K562 (cell line): ENCODE results near the gene VWC2L. TPM values are rescaled to one million over a fixed set of nuclear protein-coding genes. Genes with fewer than 3 reads are reported as not detected.

Experiments used
- ATAC-seq: fragments of 200-7000 bp; cut with Tn5 transposase; 3 replicates; pipeline ENCODE4 v1.9.1; 2020; ENCODE audit warnings: moderate library complexity
- BruUV-seq: library from RNA; stranded (reverse); fragments of 400-500 nt; replicated peaks from 2 replicates; lab custom pipeline; 2021; lab: Mats Ljungman, UMichigan
- CTCF ChIA-PET: fragments of 300-600 bp; formaldehyde crosslinking; extraction: SDS; loops from one replicate; lab custom pipeline; 2021; ENCODE audit warnings: low intra/inter-chr PET ratio; lab: Yijun Ruan, JAX
- POLR2A ChIA-PET: fragments of 300-600, 350-650 bp; sonication (Branson Sonifier 250); formaldehyde crosslinking; extraction: SDS; loops from one replicate; lab custom pipeline; 2021; ENCODE audit warnings: antibody characterized with exemption, inconsistent platforms; lab: Yijun Ruan, JAX
- DNase-seq, 4 experiments: peaks; one replicate each; pipeline versions ENCODE4 v3.0.0 to v3.0.0-alpha.2; 2011 to 2018; ENCODE audit warnings: low spot score in 3 of 4, mixed read lengths in 3 of 4; ENCODE audit errors: extremely low read depth in 1 of 4
- FAIRE-seq: peaks from 2 replicates; lab custom pipeline; 2011; peaks lifted over from hg19 to GRCh38; lab: Jason Lieb, UNC
- H2AFZ ChIP-seq: 2 replicates; pipeline ENCODE4 v1.6.0; 2011; ENCODE audit warnings: low read depth, low read length, control low read depth, inconsistent platforms
- H3K27ac ChIP-seq: fragments of 200-600 bp; 3 replicates; pipeline ENCODE4 v1.8.0; 2011; ENCODE audit warnings: low read depth, mild to moderate bottlenecking, control low read depth, inconsistent platforms, low read length, moderate library complexity, mixed read lengths; ENCODE audit errors: extremely low read depth
- H3K27me3 ChIP-seq, 2 experiments: fragments of 300-600 bp in 1 of 2; 2 replicates in 1 of 2; 3 replicates in 1 of 2; pipeline versions ENCODE4 v1.6.0 to v1.8.0; 2011; ENCODE audit warnings: inconsistent platforms in 2 of 2, low read length in 2 of 2, mild to moderate bottlenecking in 1 of 2, mixed read lengths in 1 of 2, moderate library complexity in 1 of 2; ENCODE audit not compliant: control insufficient read depth in 2 of 2, insufficient read depth in 2 of 2
- H3K36me3 ChIP-seq: fragments of 300-600 bp; 3 replicates; pipeline ENCODE4 v1.8.0; 2011; ENCODE audit warnings: mild to moderate bottlenecking, low read length, inconsistent platforms; ENCODE audit not compliant: control insufficient read depth, insufficient read depth
- H3K4me1 ChIP-seq, 2 experiments: fragments of 200-600 bp in 1 of 2; replicated peaks in 1 of 2; 2 replicates in 1 of 2; 3 replicates in 1 of 2; pipeline versions ENCODE4 v1.5.1 to v1.8.0; 2011; ENCODE audit warnings: inconsistent platforms in 2 of 2, low read length in 2 of 2, mild to moderate bottlenecking in 1 of 2, mixed read lengths in 1 of 2, moderate library complexity in 1 of 2; ENCODE audit not compliant: control insufficient read depth in 2 of 2, insufficient read depth in 2 of 2
- H3K4me2 ChIP-seq: 2 replicates; pipeline ENCODE4 v1.6.1; 2011; ENCODE audit warnings: low read length, control low read depth, inconsistent platforms, mixed read lengths; ENCODE audit not compliant: insufficient read depth
- H3K4me3 ChIP-seq: fragments of 200-600 bp; sonication (generic), shearing (Covaris generic); 2 replicates; pipeline ENCODE4 v1.5.1; 2016; ENCODE audit warnings: control low read depth, inconsistent platforms
- H3K79me2 ChIP-seq: fragments of 200-600 bp; 3 replicates; pipeline ENCODE4 v1.8.0; 2011; ENCODE audit warnings: low read length, inconsistent platforms; ENCODE audit not compliant: control insufficient read depth, insufficient read depth
- H3K9ac ChIP-seq, 2 experiments: 2 replicates each; pipeline versions ENCODE4 v1.6.0 to v1.6.1; 2011; ENCODE audit warnings: low read depth in 2 of 2, low read length in 2 of 2, control low read depth in 1 of 2, inconsistent platforms in 1 of 2, mild to moderate bottlenecking in 1 of 2, mixed read lengths in 1 of 2; ENCODE audit not compliant: insufficient read depth in 1 of 2
- H3K9me1 ChIP-seq: one replicate; pipeline ENCODE4 v1.6.0; 2011; ENCODE audit warnings: inconsistent platforms, mild to moderate bottlenecking, low read length, moderate library complexity; ENCODE audit not compliant: control insufficient read depth, insufficient read depth
- H3K9me3 ChIP-seq: replicated peaks from 2 replicates; pipeline ENCODE4 v1.5.1; 2011; ENCODE audit warnings: low read depth, low read length, inconsistent platforms; ENCODE audit not compliant: control insufficient read depth, insufficient read depth
- H4K20me1 ChIP-seq: replicated peaks from 2 replicates; pipeline ENCODE4 v1.6.1; 2011; ENCODE audit warnings: low read length, inconsistent platforms, mixed read lengths; ENCODE audit not compliant: control insufficient read depth, insufficient read depth
- CBFB ChIP-seq: sonication (generic); formaldehyde crosslinking; IDR thresholded peaks from 2 replicates; pipeline ENCODE4 v1.4.0; 2020; ENCODE audit warnings: mild to moderate bottlenecking, missing genetic modification reagents
- EP300 ChIP-seq: IDR thresholded peaks from 2 replicates; pipeline ENCODE4 v1.6.1; 2012; ENCODE audit warnings: low read length, improper control_type of control experiment
- FUS ChIP-seq: fragments of 200-400 bp; formaldehyde crosslinking; optimal IDR thresholded peaks from 2 replicates; pipeline ENCODE3; 2017; ENCODE audit warnings: low read depth, low read length
- MEIS2 ChIP-seq: fragments of 450-650 bp; IDR thresholded peaks from 2 replicates; pipeline ENCODE4 v1.6.1; 2014; ENCODE audit warnings: mild to moderate bottlenecking; ENCODE audit not compliant: partially characterized antibody
- MTA1 ChIP-seq: fragments of 450-650 bp; IDR thresholded peaks from 2 replicates; pipeline ENCODE4 v1.6.1; 2017; ENCODE audit warnings: borderline replicate concordance
- NR2C1 ChIP-seq, 2 experiments: fragments of 450-650 bp; IDR thresholded peaks; 2 replicates each; pipeline ENCODE4 v1.6.1; 2017; ENCODE audit warnings: mild to moderate bottlenecking in 2 of 2, antibody characterized with exemption in 1 of 2, inconsistent platforms in 1 of 2, missing compliant biosample characterization in 1 of 2, missing genetic modification characterization in 1 of 2
- POU5F1 ChIP-seq: fragments of 150-350 bp; IDR thresholded peaks from 2 replicates; pipeline ENCODE4 v1.6.1; 2014; ENCODE audit warnings: borderline replicate concordance, low read length, low read depth, mild to moderate bottlenecking; ENCODE audit not compliant: partially characterized antibody
- SNIP1 ChIP-seq: fragments of 450-650 bp; IDR thresholded peaks from 2 replicates; pipeline ENCODE4 v1.7.1; 2017; ENCODE audit warnings: low read depth, mild to moderate bottlenecking
- SREBF1 ChIP-seq: fragments of 150-350 bp; IDR thresholded peaks from 2 replicates; pipeline ENCODE4 v1.6.1; 2014; ENCODE audit warnings: antibody characterized with exemption, low read depth, low read length, borderline replicate concordance
- SRSF9 ChIP-seq: fragments of 200-400 bp; formaldehyde crosslinking; IDR thresholded peaks from 2 replicates; pipeline ENCODE4 v1.6.1; 2017; ENCODE audit warnings: low read depth, low read length, borderline replicate concordance
- ZNF699 ChIP-seq: fragments of 250-450 bp; sonication (Bioruptor Pico); IDR thresholded peaks from 2 replicates; pipeline ENCODE4 v1.8.0; 2021; ENCODE audit warnings: mild to moderate bottlenecking, moderate library complexity; ENCODE audit not compliant: insufficient replicate concordance
- ZNF778 ChIP-seq: fragments of 450-650 bp; formaldehyde crosslinking; IDR thresholded peaks from 2 replicates; pipeline ENCODE4 v1.4.0; 2020; ENCODE audit warnings: mild to moderate bottlenecking, moderate library complexity
- ZNF830 ChIP-seq: fragments of 250-450 bp; sonication (Bioruptor Pico); IDR thresholded peaks from 2 replicates; pipeline ENCODE4 v1.5.0; 2021; ENCODE audit warnings: mild to moderate bottlenecking
- ZSCAN29 ChIP-seq: fragments of 450-650 bp; IDR thresholded peaks from 2 replicates; pipeline ENCODE4 v1.6.1; 2017
- WGBS: fragments of 100-300 bp; shearing (Covaris generic); methylation state at CpG from one replicate; pipeline ENCODE4 v1.1.6; 2016; ENCODE audit warnings: low coverage, mixed read lengths; ENCODE audit not compliant: insufficient coverage; ENCODE audit errors: missing lambda C conversion rate; 5-methylcytosine and 5-hydroxymethylcytosine counted together
- in situ Hi-C: fragments of 300-500 bp; cut with MboI; formaldehyde crosslinking; loops from 4 replicates; pipeline ENCODE4 v1.15.0; 2018; ENCODE audit warnings: inconsistent platforms, mixed read lengths
- intact Hi-C: fragments of 100-400 bp; cut with micrococcal nuclease; formaldehyde crosslinking; loops from 2 replicates; pipeline ENCODE4 v1.14.2; 2022
- polyA plus RNA-seq, 8 experiments: library from polyadenylated mRNA; depleted of rRNA in 4 of 8; stranded (reverse) in 5 of 8; unstranded in 3 of 8; fragments of >200 nt; fragmentation: Nextera tagmentation in 2 of 8; fragmentation: Illumina TruSeq in 1 of 8; extraction: Ambion mirVana in 2 of 8; extraction: Trizol in 1 of 8; gene quantifications; 2 replicates each; pipeline versions ENCODE4 v1.2.1 to v1.2.3, GENCODE V29; 2011 to 2014; ENCODE audit warnings: inconsistent platforms in 1 of 8, missing spikeins in 1 of 8
- total RNA-seq, 7 experiments: library from RNA; depleted of rRNA in 6 of 7; stranded (reverse); fragments of >200 nt in 6 of 7; fragmentation: Illumina TruSeq in 2 of 7; extraction: Trizol in 2 of 7; gene quantifications; 2 replicates each; pipeline versions ENCODE4 v1.2.1 to v1.2.3, GENCODE V29; 2011 to 2021; ENCODE audit warnings: low replicate concordance in 1 of 7
- TF ChIP-seq, protein P1 (sequence below): fragments of 200-800 bp; sonication (Bioruptor generic); IDR thresholded peaks from 2 replicates; pipeline ENCODE4 v1.6.1; 2016; ENCODE audit warnings: missing genetic modification characterization, missing compliant biosample characterization

VWC2L gene
- total and polyA plus RNA-seq, 9 of the 15 experiments (the other 6 are each of a cell fraction or from before 2014, with no cell fraction given) = not detected

DNA sequence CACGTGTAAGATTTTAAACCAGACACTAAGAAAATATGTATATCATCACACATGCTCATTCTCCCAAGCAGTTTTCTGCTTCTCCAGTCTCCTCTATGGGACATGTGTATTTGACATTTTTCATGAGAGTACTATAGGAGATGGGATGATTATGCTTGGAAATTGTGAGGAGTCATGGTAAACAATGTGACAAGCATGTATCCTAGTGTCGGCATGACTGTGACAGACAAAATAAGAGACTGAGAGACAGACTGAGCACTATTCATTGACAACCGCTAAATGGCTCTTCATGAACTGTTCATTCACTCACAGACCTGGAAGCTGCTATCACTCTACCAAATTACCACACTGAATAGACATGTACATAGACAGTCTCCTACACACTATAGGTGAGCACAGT, 127.1 kb downstream of the VWC2L start:
- no peak for ATAC-seq
- H3K4me3 ChIP-seq = no peak overlapping the region
- H3K9ac ChIP-seq = no peak overlapping the region
- TF ChIP-seq POU5F1 (no peak), NR2C1 (IDR thresholded peaks at IDR 0.05) (no peak), NR2C1 (tag; IDR thresholded peaks at IDR 0.05) (no peak), SREBF1 (no peak), SRSF9 (no peak), CBFB (no peak), MTA1 (no peak), ZNF699 (CRISPR knock-in tag) (no peak), MEIS2 (no peak), ZNF778 (no peak), SNIP1 (no peak), FUS (no peak), ZNF830 (no peak), ZSCAN29 (no peak), EP300 (no peak)
- TF ChIP-seq, protein P1, sequence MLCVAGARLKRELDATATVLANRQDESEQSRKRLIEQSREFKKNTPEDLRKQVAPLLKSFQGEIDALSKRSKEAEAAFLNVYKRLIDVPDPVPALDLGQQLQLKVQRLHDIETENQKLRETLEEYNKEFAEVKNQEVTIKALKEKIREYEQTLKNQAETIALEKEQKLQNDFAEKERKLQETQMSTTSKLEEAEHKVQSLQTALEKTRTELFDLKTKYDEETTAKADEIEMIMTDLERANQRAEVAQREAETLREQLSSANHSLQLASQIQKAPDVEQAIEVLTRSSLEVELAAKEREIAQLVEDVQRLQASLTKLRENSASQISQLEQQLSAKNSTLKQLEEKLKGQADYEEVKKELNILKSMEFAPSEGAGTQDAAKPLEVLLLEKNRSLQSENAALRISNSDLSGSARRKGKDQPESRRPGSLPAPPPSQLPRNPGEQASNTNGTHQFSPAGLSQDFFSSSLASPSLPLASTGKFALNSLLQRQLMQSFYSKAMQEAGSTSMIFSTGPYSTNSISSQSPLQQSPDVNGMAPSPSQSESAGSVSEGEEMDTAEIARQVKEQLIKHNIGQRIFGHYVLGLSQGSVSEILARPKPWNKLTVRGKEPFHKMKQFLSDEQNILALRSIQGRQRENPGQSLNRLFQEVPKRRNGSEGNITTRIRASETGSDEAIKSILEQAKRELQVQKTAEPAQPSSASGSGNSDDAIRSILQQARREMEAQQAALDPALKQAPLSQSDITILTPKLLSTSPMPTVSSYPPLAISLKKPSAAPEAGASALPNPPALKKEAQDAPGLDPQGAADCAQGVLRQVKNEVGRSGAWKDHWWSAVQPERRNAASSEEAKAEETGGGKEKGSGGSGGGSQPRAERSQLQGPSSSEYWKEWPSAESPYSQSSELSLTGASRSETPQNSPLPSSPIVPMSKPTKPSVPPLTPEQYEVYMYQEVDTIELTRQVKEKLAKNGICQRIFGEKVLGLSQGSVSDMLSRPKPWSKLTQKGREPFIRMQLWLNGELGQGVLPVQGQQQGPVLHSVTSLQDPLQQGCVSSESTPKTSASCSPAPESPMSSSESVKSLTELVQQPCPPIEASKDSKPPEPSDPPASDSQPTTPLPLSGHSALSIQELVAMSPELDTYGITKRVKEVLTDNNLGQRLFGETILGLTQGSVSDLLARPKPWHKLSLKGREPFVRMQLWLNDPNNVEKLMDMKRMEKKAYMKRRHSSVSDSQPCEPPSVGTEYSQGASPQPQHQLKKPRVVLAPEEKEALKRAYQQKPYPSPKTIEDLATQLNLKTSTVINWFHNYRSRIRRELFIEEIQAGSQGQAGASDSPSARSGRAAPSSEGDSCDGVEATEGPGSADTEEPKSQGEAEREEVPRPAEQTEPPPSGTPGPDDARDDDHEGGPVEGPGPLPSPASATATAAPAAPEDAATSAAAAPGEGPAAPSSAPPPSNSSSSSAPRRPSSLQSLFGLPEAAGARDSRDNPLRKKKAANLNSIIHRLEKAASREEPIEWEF (CRISPR knock-in tag) = no peak
- no peaks in the 10 kb centered on the region for H3K4me1 ChIP-seq
- H3K36me3 ChIP-seq = no peaks in the 10 kb centered on the region
- no peak overlapping the region for H2AFZ ChIP-seq
- no peak for FAIRE-seq
- H3K27me3 ChIP-seq = no peaks in the 10 kb centered on the region
- intact Hi-C loops (no loop called here), in situ Hi-C loops (no loop called here)
- ChIA-PET CTCF (interaction anchor here (0.6 kb wide), 1 partner anchor 269 kb away, joined by 3 read pairs; no protein-coding TSS in a partner anchor), POLR2A (no interaction called here)
- H3K9me1 ChIP-seq = no peaks in the 10 kb centered on the region
- H4K20me1 ChIP-seq = no peaks in the 10 kb centered on the region
- H3K27ac ChIP-seq = no peak overlapping the region
- no peaks in the 10 kb centered on the region for H3K79me2 ChIP-seq
- 0% methylated on average over 2 of the region's 3 CpGs for WGBS
- DNase-seq = no peak
- H3K9me3 ChIP-seq = no peaks in the 10 kb centered on the region
- H3K4me2 ChIP-seq = no peak overlapping the region
- no TSS peak for BruUV-seq
